Measurements from ENCODE around the gene DNAJC24.
A peak's percentile ranks its signal among the peaks of the same experiment; 100 is the strongest.
"Not testable (repeated sequence)": the region's sequence is repeated elsewhere in the genome, so short reads cannot be mapped to it uniquely, and the experiment has no call there.

The DNAJC24 gene

DNA sequence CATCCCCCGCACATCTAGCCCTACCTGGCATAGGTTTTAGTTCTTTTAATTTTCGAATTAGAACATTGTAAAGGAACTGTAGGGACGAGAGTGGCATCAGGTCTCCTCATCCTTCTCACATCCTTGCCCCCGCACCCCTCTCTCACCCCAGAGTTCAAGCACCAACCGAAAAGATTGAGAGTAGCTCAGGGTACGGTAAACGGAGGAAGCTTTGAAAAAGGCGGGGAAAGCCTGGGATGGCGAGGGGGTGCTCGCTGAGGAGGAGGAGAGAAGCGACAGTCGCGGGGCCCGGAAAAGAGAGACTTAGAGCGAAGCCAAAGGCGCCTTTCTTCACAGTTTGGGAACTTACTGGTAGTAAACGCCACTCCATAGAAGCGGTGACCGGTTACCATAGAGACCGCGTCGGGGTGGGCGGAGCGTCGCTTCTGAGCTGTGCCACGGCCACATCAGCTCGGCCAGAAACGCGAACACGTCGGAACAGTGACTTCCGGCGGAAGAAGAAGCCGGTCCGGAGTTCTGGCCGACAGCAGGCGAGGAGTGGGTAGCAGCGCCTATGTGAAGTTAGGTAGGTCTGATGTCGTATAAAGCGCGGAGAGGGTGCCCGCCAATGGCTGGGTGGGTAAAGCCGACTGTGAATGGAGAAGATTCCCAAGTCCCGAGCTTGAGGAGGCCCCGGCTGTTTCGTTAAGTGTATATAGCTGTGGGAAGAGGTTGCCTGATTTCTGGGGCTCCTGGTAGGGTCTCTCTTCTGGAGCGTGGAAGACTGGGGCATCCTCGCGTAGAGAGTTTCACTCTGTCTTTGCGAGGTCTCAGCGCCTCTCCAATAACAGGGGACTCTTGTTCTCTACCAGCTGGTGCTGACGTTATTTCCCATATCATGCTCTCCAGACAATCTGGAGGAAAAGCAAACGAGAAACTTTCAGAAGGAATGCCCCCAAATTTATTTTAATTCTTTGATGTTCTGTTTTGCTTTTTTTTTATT is at the start of gene DNAJC24, which contains the start of gene DCDC1:
TSS of gene DNAJC24 (plus strand) at position 513 of the 982 bp plus-strand sequence. CDS start 889 bp downstream, outside the sequence.
TSS of gene DCDC1 (minus strand) at position 392 of the 982 bp plus-strand sequence. CDS start 41,459 bp downstream, outside the sequence.
- peak; percentile 88 to 89 for DNase-seq (ENCODE audit: low read depth in 2 of 2)

GRCh38 chr11:31321494-31321893 is 48.2 kb upstream of the DNAJC24 start:
- DNase-seq (ENCODE audit: low read depth in 2 of 2), result not testable (repeated sequence)

DNA sequence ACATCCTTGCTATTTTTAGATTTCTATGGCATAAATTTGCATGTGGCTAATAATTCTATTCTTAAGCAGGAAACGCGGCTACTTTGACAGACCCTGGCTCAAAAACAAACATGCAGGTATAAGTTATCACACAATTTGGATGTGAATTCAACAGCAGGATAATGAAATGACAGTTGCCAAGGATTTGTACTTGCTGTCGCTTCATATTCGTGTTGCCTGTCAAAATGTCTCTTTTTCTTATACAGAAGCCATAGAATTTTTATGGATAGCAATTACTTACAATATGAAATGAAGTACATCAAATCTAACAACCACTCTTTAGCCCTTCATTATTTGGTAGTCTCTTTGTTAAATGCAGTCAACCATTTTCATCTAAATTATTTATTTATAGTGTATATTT is 46.5 kb upstream of the DNAJC24 start:
- no peak for DNase-seq (ENCODE audit: low read depth in 2 of 2)

GRCh38 chr11:31325160-31325559 is 44.5 kb upstream of the DNAJC24 start:
- DNase-seq (ENCODE audit: low read depth in 2 of 2), result no peak

GRCh38 chr11:31326470-31327148 is 43.1 kb upstream of the DNAJC24 start:
- DNase-seq (ENCODE audit: low read depth in 2 of 2), result no peak

DNA sequence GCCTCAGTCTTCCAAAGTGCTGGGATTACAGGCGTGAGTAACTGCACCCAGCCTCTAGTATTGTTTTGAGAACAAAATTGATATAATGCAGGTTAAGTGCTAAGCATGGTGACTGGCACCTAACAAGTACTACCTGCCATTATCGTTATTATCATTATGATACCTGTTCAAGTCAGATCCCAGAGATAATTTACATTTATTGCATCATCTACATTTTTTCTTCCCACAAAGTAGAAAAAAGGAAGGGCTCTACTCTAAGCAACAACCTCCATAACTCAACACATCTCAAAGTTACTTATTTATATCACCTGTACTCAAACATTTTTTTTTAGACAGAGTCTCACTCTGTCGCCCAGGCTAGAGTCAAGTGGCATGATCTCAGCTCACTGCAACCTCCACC is 42.2 kb upstream of the DNAJC24 start:
- no peak for DNase-seq (ENCODE audit: low read depth in 2 of 2)

- no peak for DNase-seq (ENCODE audit: low read depth in 2 of 2)
Measured at GRCh38 chr11:31328697-31329096, 41.0 kb upstream of the DNAJC24 start.

- no peak for DNase-seq (ENCODE audit: low read depth in 2 of 2)
Measured at GRCh38 chr11:31337806-31338205, 31.9 kb upstream of the DNAJC24 start.

- DNase-seq (ENCODE audit: low read depth in 2 of 2), result no peak
Measured at GRCh38 chr11:31340903-31341572, 28.6 kb upstream of the DNAJC24 start.

- no peak for DNase-seq (ENCODE audit: low read depth in 2 of 2)
Measured at GRCh38 chr11:31351168-31351567, 18.5 kb upstream of the DNAJC24 start.

DNA sequence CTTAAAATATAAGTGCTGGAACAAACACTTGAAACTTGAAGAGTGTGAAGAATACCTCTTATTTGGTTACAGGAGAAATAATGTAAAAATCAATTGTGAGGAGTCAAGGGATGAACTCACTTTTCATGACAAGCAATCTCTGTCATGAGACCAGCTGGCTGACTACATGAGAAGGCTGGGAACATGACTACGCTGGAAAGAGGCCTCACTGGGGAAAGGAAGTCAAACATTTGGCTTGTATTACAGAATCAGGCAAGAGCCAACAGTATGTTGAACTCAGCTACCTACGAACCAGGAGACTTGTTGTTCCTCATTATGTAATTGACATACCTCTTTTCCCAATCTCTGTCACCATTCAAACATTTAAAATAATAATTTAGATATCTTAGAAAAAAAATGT is 14.5 kb upstream of the DNAJC24 start:
- no peak for DNase-seq (ENCODE audit: low read depth in 2 of 2)

GRCh38 chr11:31355817-31356216 is 13.8 kb upstream of the DNAJC24 start:
- no peak for DNase-seq (ENCODE audit: low read depth in 2 of 2)

DNA sequence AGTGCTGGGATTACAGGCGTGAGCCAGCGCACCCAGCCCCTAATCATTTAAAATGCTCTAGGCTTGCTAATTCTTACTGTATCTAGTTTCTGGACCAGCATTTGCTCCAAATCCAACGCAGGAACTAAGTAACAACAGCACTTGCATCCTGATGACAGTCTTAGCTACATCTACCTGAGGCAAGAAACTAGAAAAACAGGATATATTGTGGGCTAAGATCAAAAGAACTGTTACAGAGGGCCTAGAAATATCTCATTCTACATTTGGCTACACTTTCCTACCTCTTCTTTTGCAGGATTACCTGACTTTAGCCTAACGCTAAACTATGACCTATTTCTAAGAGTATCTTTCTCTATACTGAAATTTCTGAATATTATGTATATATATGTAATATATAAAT is 7.9 kb upstream of the DNAJC24 start:
- no peak for DNase-seq (ENCODE audit: low read depth in 2 of 2)

DNA sequence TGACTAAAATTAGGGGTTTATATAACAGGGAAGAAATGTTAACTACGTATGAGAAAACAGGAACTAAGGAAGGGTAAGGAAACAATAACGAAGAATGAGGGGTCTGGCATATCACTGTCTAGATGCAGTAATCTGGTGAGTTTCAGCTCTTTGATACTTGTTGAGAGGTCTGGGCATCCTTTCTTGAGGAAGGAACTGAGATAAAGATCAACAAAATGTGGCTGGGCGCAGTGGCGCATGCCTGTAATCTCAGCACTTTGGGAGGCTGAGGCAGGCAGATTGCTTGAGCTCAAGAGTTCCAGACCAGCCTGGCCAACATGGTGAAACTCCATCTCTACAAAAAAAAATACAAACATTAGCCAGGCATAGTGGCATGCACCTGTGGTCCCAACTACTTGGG is 2.9 kb upstream of the DNAJC24 start:
- DNase-seq (ENCODE audit: low read depth in 2 of 2), result no peak

- DNase-seq (ENCODE audit: low read depth in 2 of 2), result no peak
Measured at GRCh38 chr11:31375879-31376278, 6.2 kb downstream of the DNAJC24 start.

- no peak for DNase-seq (ENCODE audit: low read depth in 2 of 2)
Measured at GRCh38 chr11:31383116-31383515, 13.5 kb downstream of the DNAJC24 start.

GRCh38 chr11:31387379-31387778 is 17.7 kb downstream of the DNAJC24 start:
- DNase-seq (ENCODE audit: low read depth in 2 of 2), result no peak

GRCh38 chr11:31397239-31397834 is 27.7 kb downstream of the DNAJC24 start:
- no peak for DNase-seq (ENCODE audit: low read depth in 2 of 2)

DNA sequence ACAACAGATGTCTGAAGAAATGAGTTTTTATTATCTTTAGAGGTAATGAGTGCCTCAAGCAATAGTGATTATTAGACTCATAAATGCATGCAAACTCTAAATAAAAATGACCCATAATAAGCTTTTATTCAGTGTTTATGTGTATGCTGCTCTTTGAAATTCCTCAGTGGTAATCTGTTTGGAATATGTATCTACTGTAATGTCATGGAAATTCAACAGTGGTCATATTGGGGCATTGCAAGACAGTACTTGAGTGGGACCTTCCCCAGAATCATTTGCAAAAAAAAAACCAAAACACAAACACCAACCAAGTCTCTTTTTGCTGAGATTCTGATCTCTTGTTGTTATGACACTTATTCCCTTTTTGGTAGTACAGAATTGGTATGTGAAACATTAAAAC is 35.0 kb downstream of the DNAJC24 start:
- DNase-seq (ENCODE audit: low read depth in 2 of 2), result no peak

- no peak for DNase-seq (ENCODE audit: low read depth in 2 of 2)
Measured at GRCh38 chr11:31408201-31408600, 38.5 kb downstream of the DNAJC24 start.

GRCh38 chr11:31412946-31413345 is 43.3 kb downstream of the DNAJC24 start:
- DNase-seq (ENCODE audit: low read depth in 2 of 2), result no peak

DNA sequence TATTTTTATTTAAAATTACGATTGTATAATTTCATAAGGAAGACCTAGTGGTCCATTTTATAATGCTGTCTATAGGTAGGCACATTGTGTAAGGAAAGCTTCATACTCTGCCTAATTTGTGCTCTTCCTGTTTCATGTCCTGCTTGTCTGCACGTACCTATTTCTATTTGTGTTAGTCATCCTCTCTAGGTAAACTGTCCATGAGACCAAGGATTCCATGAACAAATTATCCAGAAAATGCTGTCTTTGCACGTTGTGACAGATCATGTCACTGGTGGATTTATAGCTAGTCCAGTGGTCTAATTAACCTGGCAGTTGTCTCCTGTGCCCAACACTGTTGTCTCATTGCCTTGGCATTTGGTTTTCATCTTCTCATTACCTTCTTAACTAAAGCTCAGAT is 44.7 kb downstream of the DNAJC24 start:
- DNase-seq (ENCODE audit: low read depth in 2 of 2), result no peak
